CD4-positive, alpha-beta T cell (primary cell): ENCODE measurements around the gene TRNAU1AP. TPM values are rescaled to one million over a fixed set of nuclear protein-coding genes. Genes with fewer than 3 reads are reported as not detected.
"Not testable (repeated sequence)": the region's sequence is repeated elsewhere in the genome, so short reads cannot be mapped to it uniquely, and the experiment has no call there.

ENCODE experiments used
- ATAC-seq: fragments of 200-7000 bp; cut with Tn5 transposase; one replicate; pipeline ENCODE4 v1.10.0; 2022; ENCODE audit warnings: mild to moderate bottlenecking; ENCODE audit not compliant: poor library complexity
- CTCF ChIA-PET: fragments of 350-600 bp; sonication (Branson Sonifier 250); formaldehyde crosslinking; loops from one replicate; lab custom pipeline; 2021; ENCODE audit warnings: antibody characterized with exemption, inconsistent platforms; lab: Charles Lee
- POLR2A ChIA-PET: fragments of 350-600 bp; sonication (Branson Sonifier 250); formaldehyde crosslinking; loops from one replicate; lab custom pipeline; 2021; ENCODE audit warnings: antibody characterized with exemption, inconsistent platforms; lab: Charles Lee
- DNase-seq, 14 experiments: peaks; one replicate each; pipeline ENCODE4 v3.0.0-alpha.2; 2013 to 2020; ENCODE audit warnings: mixed read lengths in 2 of 14
- H3K27ac ChIP-seq, 2 donors: one replicate each; pipeline versions ENCODE4 v1.5.1 to v1.7.0; 2013; ENCODE audit warnings: low read length in 2 of 2, low read depth in 1 of 2, mild to moderate bottlenecking in 1 of 2
- H3K27me3 ChIP-seq, 2 experiments: 1 replicate in 1 of 2; 2 replicates in 1 of 2; pipeline versions ENCODE4 v1.6.1 to v1.7.0; 2013; ENCODE audit warnings: low read length in 2 of 2, control low read depth in 1 of 2, mild to moderate bottlenecking in 1 of 2, moderate library complexity in 1 of 2; ENCODE audit not compliant: insufficient read depth in 2 of 2, control insufficient read depth in 1 of 2
- H3K36me3 ChIP-seq: one replicate; pipeline ENCODE4 v1.6.1; 2013; ENCODE audit warnings: low read length, control low read depth; ENCODE audit not compliant: insufficient read depth
- H3K4me1 ChIP-seq: one replicate; pipeline ENCODE4 v1.6.1; 2013; ENCODE audit warnings: low read length, control low read depth; ENCODE audit not compliant: insufficient read depth
- H3K4me3 ChIP-seq: one replicate; pipeline ENCODE4 v1.5.1; 2013; ENCODE audit warnings: mild to moderate bottlenecking, low read length, moderate library complexity
- H3K9me3 ChIP-seq, 2 experiments: 1 replicate in 1 of 2; 2 replicates in 1 of 2; pipeline versions ENCODE4 v1.6.1 to v1.7.0; 2013; ENCODE audit warnings: low read length in 2 of 2, mild to moderate bottlenecking in 2 of 2, control low read depth in 1 of 2, moderate library complexity in 1 of 2; ENCODE audit not compliant: control insufficient read depth in 1 of 2, insufficient read depth in 1 of 2
- H3K27ac Mint-ChIP-seq: one replicate; pipeline ENCODE4 v1.8.0; 2020; ENCODE audit warnings: mixed read lengths
- H3K27me3 Mint-ChIP-seq: one replicate; pipeline ENCODE4 v1.8.0; 2021; ENCODE audit warnings: mixed read lengths
- H3K36me3 Mint-ChIP-seq: one replicate; pipeline ENCODE4 v1.8.0; 2021; ENCODE audit warnings: low read depth, mixed read lengths
- H3K4me1 Mint-ChIP-seq: one replicate; pipeline ENCODE4 v1.8.0; 2021; ENCODE audit warnings: low read depth, mixed read lengths
- H3K4me3 Mint-ChIP-seq: one replicate; pipeline ENCODE4 v1.8.0; 2020; ENCODE audit warnings: mild to moderate bottlenecking, mixed read lengths
- H3K9me3 Mint-ChIP-seq: one replicate; pipeline ENCODE4 v1.8.0; 2020; ENCODE audit warnings: mixed read lengths
- CTCF ChIP-seq: fragments of 200-600 bp; IDR thresholded peaks from one replicate; pipeline ENCODE4 v1.8.0; 2022; ENCODE audit warnings: antibody characterized with exemption, mild to moderate bottlenecking
- intact Hi-C, 2 experiments: fragments of 100-400 bp; cut with DNase I in 1 of 2; cut with micrococcal nuclease in 1 of 2; formaldehyde crosslinking; loops; one replicate each; pipeline versions ENCODE4 v1.15.1 to v1.9.0; 2023 to 2025; cut with DNase I, micrococcal nuclease
- total RNA-seq, 174 experiments: library from RNA in 2 of 174; stranded (reverse) in 2 of 174; gene quantifications; one replicate each; pipeline ENCODE4 v1.2.3 and lab custom pipeline; 2021 to 2026

Gene TRNAU1AP
- total RNA-seq, 2 experiments from 2014 or later: 21.4 to 24.2 TPM

- CTCF ChIA-PET: no interaction called here
- Mint-ChIP-seq H3K27ac (no peak overlapping the region), H3K4me1 (no peaks in the 10 kb centered on the region), H3K9me3 (no peaks in the 10 kb centered on the region), H3K4me3 (no peak overlapping the region), H3K27me3 (no peaks in the 10 kb centered on the region), H3K36me3 (peaks cover 27% of the 10 kb centered on the region)
- Histone ChIP-seq H3K27me3 (no peaks in the 10 kb centered on the region), H3K27ac (no peak overlapping the region), H3K4me3 (no peak overlapping the region), H3K36me3 (peaks cover 21% of the 10 kb centered on the region), H3K4me1 (no peaks in the 10 kb centered on the region), H3K9me3 (no peaks in the 10 kb centered on the region)
- POLR2A ChIA-PET: no interaction called here
- intact Hi-C loops: no loop called here
- no peak for TF ChIP-seq CTCF
- DNase-seq (no peak), ATAC-seq (no peak)
Measured at GRCh38 chr1:28537457-28538199, 15.3 kb upstream of the TRNAU1AP start.

GRCh38 chr1:28538286-28538685, 14.6 kb upstream of the TRNAU1AP start:
- H3K4me1 Mint-ChIP-seq: no peaks in the 10 kb centered on the region
- Histone ChIP-seq H3K4me3 (no peak overlapping the region), H3K9me3 (no peaks in the 10 kb centered on the region), H3K36me3 (peaks cover 21% of the 10 kb centered on the region), H3K27me3 (no peaks in the 10 kb centered on the region), H3K27ac (no peak overlapping the region), H3K4me1 (no peaks in the 10 kb centered on the region)
- H3K4me3 Mint-ChIP-seq: no peak overlapping the region
- POLR2A ChIA-PET: no interaction called here
- TF ChIP-seq CTCF: no peak
- peaks cover 27% of the 10 kb centered on the region for H3K36me3 Mint-ChIP-seq
- intact Hi-C loops: no loop called here
- no peak for DNase-seq
- no peak for ATAC-seq
- H3K27me3 Mint-ChIP-seq: no peaks in the 10 kb centered on the region
- CTCF ChIA-PET: no interaction called here
- H3K27ac Mint-ChIP-seq: no peak overlapping the region
- H3K9me3 Mint-ChIP-seq: no peaks in the 10 kb centered on the region

GRCh38 chr1:28540651-28541050, 12.2 kb upstream of the TRNAU1AP start:
- Mint-ChIP-seq H3K9me3 (no peaks in the 10 kb centered on the region), H3K27me3 (no peaks in the 10 kb centered on the region), H3K27ac (no peak overlapping the region), H3K36me3 (peaks cover 17% of the 10 kb centered on the region), H3K4me3 (no peak overlapping the region), H3K4me1 (no peaks in the 10 kb centered on the region)
- Histone ChIP-seq H3K9me3 (no peaks in the 10 kb centered on the region), H3K36me3 (peaks cover 14% of the 10 kb centered on the region), H3K4me1 (no peaks in the 10 kb centered on the region), H3K4me3 (no peak overlapping the region), H3K27ac (no peak overlapping the region), H3K27me3 (no peaks in the 10 kb centered on the region)
- POLR2A ChIA-PET: no interaction called here
- ATAC-seq (no peak), DNase-seq (no peak)
- intact Hi-C loops: no loop called here
- CTCF ChIA-PET: no interaction called here
- no peak for TF ChIP-seq CTCF

GRCh38 chr1:28541414-28542015, 11.4 kb upstream of the TRNAU1AP start:
- not testable (repeated sequence) for ATAC-seq, H3K27ac Mint-ChIP-seq
- POLR2A ChIA-PET: interaction anchor here (0.5 to 0.6 kb wide), 2 partner anchors 30 to 127 kb away, joined by 3 read pairs; partner anchors contain the start of gene GMEB1

More at GRCh38 chr1:28541414-28542015, 11.4 kb upstream of the TRNAU1AP start:
- H3K4me3 Mint-ChIP-seq, H3K27me3 Mint-ChIP-seq, H3K4me1 ChIP-seq, H3K9me3 ChIP-seq, DNase-seq, H3K27ac ChIP-seq, H3K4me3 ChIP-seq, H3K27me3 ChIP-seq, H3K9me3 Mint-ChIP-seq, intact Hi-C loops, H3K36me3 ChIP-seq, H3K4me1 Mint-ChIP-seq: not testable (repeated sequence)
- peaks cover 16% of the 10 kb centered on the region for H3K36me3 Mint-ChIP-seq
- CTCF ChIA-PET: interaction anchor here (0.7 kb wide), 1 partner anchor 62 kb away, joined by 3 read pairs; no protein-coding TSS in a partner anchor
